HepG2 (cell line): Measurements from ENCODE around the gene DHRS4L2. TPM values are rescaled to one million over a fixed set of nuclear protein-coding genes. Genes with fewer than 3 reads are reported as not detected.

Experiments used
- ARNT ChIP-seq: fragments of 450-650 bp; IDR thresholded peaks from 2 replicates; pipeline ENCODE4 v1.6.1; 2017
- GATA4 ChIP-seq: sonication (generic); IDR thresholded peaks from 2 replicates; pipeline ENCODE4 v1.6.1; 2016; ENCODE audit warnings: antibody characterized with exemption, low read depth, borderline replicate concordance
- GATAD2A ChIP-seq: IDR thresholded peaks from 2 replicates; pipeline ENCODE4 v1.6.1; 2016
- GZF1 ChIP-seq: sonication (generic); formaldehyde crosslinking; IDR thresholded peaks from 2 replicates; pipeline ENCODE4 v1.5.1; 2020; ENCODE audit warnings: mild to moderate bottlenecking, missing genetic modification reagents
- PITX1 ChIP-seq: sonication (generic); formaldehyde crosslinking; IDR thresholded peaks from 2 replicates; pipeline ENCODE4 v1.5.1; 2020; ENCODE audit warnings: mild to moderate bottlenecking, missing genetic modification reagents
- RERE ChIP-seq: IDR thresholded peaks from 2 replicates; pipeline ENCODE4 v1.6.1; 2016; ENCODE audit warnings: low read depth, missing genetic modification reagents, missing compliant biosample characterization
- ZNF20 ChIP-seq: sonication (generic); formaldehyde crosslinking; IDR thresholded peaks from 2 replicates; pipeline ENCODE4 v1.4.0; 2020; ENCODE audit warnings: mild to moderate bottlenecking, moderate library complexity, missing genetic modification reagents
- ZNF589 ChIP-seq: sonication (generic); formaldehyde crosslinking; conservative IDR thresholded peaks from 2 replicates; pipeline ENCODE4 v1.8.0; 2022; ENCODE audit warnings: mild to moderate bottlenecking, moderate library complexity, missing genetic modification reagents
- ZNF605 ChIP-seq: sonication (generic); formaldehyde crosslinking; IDR thresholded peaks from 2 replicates; pipeline ENCODE4 v1.8.0; 2022; ENCODE audit warnings: mild to moderate bottlenecking, missing genetic modification reagents
- ZNF660 ChIP-seq: sonication (generic); formaldehyde crosslinking; IDR thresholded peaks from 2 replicates; pipeline ENCODE4 v1.5.1; 2020; ENCODE audit warnings: mild to moderate bottlenecking, low read depth, missing genetic modification reagents, borderline replicate concordance
- ZNF672 ChIP-seq: sonication (generic); formaldehyde crosslinking; IDR thresholded peaks from 2 replicates; pipeline ENCODE4 v1.8.1; 2022; ENCODE audit warnings: missing genetic modification reagents
- ZNF691 ChIP-seq: sonication (generic); formaldehyde crosslinking; IDR thresholded peaks from 2 replicates; pipeline ENCODE4 v1.4.0; 2020; ENCODE audit warnings: missing genetic modification reagents, low read depth, mild to moderate bottlenecking, borderline replicate concordance
- ZNF766 ChIP-seq: sonication (generic); formaldehyde crosslinking; IDR thresholded peaks from 2 replicates; pipeline ENCODE4 v1.5.0; 2020; ENCODE audit warnings: missing genetic modification reagents, borderline replicate concordance
- ZSCAN22 ChIP-seq: sonication (generic); formaldehyde crosslinking; IDR thresholded peaks from 2 replicates; pipeline ENCODE4 v1.4.0; 2020; ENCODE audit warnings: mild to moderate bottlenecking, missing genetic modification reagents
- polyA plus RNA-seq, 8 experiments: library from polyadenylated mRNA; depleted of rRNA in 3 of 8; stranded (reverse) in 7 of 8; unstranded in 1 of 8; fragments of >200 nt; fragmentation: Illumina TruSeq in 4 of 8; extraction: Trizol in 4 of 8; gene quantifications; 2 replicates each; pipeline versions ENCODE4 v1.2.1 to v1.2.3, GENCODE V29; 2011 to 2016; ENCODE audit warnings: low read depth in 4 of 8, missing spikeins in 1 of 8, mixed read lengths in 1 of 8; ENCODE audit not compliant: insufficient read depth in 1 of 8
- total RNA-seq, 5 experiments: library from RNA; depleted of rRNA; stranded (reverse); fragments of >200 nt; fragmentation: Illumina TruSeq; extraction: Trizol; gene quantifications; 2 replicates each; pipeline ENCODE4 v1.2.3, GENCODE V29; 2016; ENCODE audit warnings: low read depth in 1 of 5
- TF ChIP-seq, protein P1 (sequence below): sonication (generic); formaldehyde crosslinking; IDR thresholded peaks from one replicate; pipeline ENCODE4 v1.5.1; 2020; ENCODE audit warnings: mild to moderate bottlenecking, missing genetic modification reagents; ENCODE audit errors: not compliant biosample characterization

The DHRS4L2 gene
- total and polyA plus RNA-seq, 2 of the 13 experiments (the other 11 are each of a cell fraction or from before 2014, with no cell fraction given) = 24.7 to 38.2 TPM

GRCh38 chr14:23953464-23954278 lies 35.1 kb upstream of the DHRS4L2 start, which contains the start of gene DHRS4 (continued):
- TF ChIP-seq, protein P1, sequence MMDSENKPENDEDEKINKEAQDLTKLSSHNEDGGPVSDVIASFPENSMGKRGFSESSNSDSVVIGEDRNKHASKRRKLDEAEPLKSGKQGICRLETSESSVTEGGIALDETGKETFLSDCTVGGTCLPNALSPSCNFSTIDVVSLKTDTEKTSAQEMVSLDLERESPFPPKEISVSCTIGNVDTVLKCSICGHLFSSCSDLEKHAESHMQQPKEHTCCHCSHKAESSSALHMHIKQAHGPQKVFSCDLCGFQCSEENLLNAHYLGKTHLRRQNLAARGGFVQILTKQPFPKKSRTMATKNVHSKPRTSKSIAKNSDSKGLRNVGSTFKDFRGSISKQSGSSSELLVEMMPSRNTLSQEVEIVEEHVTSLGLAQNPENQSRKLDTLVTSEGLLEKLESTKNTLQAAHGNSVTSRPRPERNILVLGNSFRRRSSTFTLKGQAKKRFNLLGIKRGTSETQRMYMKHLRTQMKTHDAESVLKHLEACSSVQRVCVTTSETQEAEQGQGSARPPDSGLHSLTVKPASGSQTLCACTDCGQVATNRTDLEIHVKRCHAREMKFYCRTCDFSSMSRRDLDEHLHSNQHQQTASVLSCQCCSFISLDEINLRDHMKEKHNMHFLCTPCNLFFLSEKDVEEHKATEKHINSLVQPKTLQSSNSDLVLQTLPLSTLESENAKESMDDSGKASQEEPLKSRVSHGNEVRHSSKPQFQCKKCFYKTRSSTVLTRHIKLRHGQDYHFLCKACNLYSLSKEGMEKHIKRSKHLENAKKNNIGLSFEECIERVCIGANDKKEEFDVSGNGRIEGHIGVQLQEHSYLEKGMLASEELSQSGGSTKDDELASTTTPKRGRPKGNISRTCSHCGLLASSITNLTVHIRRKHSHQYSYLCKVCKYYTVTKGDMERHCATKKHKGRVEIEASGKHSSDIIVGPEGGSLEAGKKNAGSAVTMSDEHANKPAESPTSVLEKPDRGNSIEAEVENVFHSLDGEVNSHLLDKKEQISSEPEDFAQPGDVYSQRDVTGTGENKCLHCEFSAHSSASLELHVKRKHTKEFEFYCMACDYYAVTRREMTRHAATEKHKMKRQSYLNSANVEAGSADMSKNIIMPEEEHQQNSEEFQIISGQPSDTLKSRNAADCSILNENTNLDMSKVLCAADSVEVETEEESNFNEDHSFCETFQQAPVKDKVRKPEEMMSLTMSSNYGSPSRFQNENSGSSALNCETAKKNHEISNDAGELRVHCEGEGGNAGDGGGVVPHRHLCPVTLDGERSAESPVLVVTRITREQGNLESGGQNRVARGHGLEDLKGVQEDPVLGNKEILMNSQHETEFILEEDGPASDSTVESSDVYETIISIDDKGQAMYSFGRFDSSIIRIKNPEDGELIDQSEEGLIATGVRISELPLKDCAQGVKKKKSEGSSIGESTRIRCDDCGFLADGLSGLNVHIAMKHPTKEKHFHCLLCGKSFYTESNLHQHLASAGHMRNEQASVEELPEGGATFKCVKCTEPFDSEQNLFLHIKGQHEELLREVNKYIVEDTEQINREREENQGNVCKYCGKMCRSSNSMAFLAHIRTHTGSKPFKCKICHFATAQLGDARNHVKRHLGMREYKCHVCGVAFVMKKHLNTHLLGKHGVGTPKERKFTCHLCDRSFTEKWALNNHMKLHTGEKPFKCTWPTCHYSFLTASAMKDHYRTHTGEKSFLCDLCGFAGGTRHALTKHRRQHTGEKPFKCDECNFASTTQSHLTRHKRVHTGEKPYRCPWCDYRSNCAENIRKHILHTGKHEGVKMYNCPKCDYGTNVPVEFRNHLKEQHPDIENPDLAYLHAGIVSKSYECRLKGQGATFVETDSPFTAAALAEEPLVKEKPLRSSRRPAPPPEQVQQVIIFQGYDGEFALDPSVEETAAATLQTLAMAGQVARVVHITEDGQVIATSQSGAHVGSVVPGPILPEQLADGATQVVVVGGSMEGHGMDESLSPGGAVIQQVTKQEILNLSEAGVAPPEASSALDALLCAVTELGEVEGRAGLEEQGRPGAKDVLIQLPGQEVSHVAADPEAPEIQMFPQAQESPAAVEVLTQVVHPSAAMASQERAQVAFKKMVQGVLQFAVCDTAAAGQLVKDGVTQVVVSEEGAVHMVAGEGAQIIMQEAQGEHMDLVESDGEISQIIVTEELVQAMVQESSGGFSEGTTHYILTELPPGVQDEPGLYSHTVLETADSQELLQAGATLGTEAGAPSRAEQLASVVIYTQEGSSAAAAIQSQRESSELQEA (CRISPR knock-in tag) = peak; percentile 100
- TF ChIP-seq GZF1 (CRISPR knock-in tag) (peak; percentile 85), ZNF660 (CRISPR knock-in tag) (peak; percentile 86; the same call in 1 of the 2 replicates), ZNF672 (no peak), RERE (no peak), ARNT (no peak), ZNF691 (CRISPR knock-in tag) (peak; percentile 99), GATA4 (peak; percentile 83; the same call in 1 of the 2 replicates), ZNF605 (CRISPR knock-in tag) (peak; percentile 74), ZNF589 (CRISPR knock-in tag) (0 out of 2 replicates have a peak, but pooled peaks have one; percentile 31), ZNF20 (CRISPR knock-in tag) (peak; percentile 98; the same call in 1 of the 2 replicates), GATAD2A (CRISPR knock-in tag) (peak; percentile 90), PITX1 (CRISPR knock-in tag) (peak; percentile 90), ZSCAN22 (CRISPR knock-in tag) (no peak; the same call in 1 of the 2 replicates), ZNF766 (CRISPR knock-in tag) (peak; percentile 93)
